K562 (cell line): Measurements from ENCODE around the gene SEC31A. TPM values are rescaled to one million over a fixed set of nuclear protein-coding genes. Genes with fewer than 3 reads are reported as not detected.

ENCODE experiments used
- ATAC-seq: fragments of 200-7000 bp; cut with Tn5 transposase; 3 replicates; pipeline ENCODE4 v1.9.1; 2020; ENCODE audit warnings: moderate library complexity
- BruUV-seq: library from RNA; stranded (reverse); fragments of 400-500 nt; replicated peaks from 2 replicates; lab custom pipeline; 2021; lab: Mats Ljungman, UMichigan
- CTCF ChIA-PET: fragments of 300-600 bp; formaldehyde crosslinking; extraction: SDS; loops from one replicate; lab custom pipeline; 2021; ENCODE audit warnings: low intra/inter-chr PET ratio; lab: Yijun Ruan, JAX
- POLR2A ChIA-PET: fragments of 300-600, 350-650 bp; sonication (Branson Sonifier 250); formaldehyde crosslinking; extraction: SDS; loops from one replicate; lab custom pipeline; 2021; ENCODE audit warnings: antibody characterized with exemption, inconsistent platforms; lab: Yijun Ruan, JAX
- DNase-seq, 4 experiments: peaks; one replicate each; pipeline versions ENCODE4 v3.0.0 to v3.0.0-alpha.2; 2011 to 2018; ENCODE audit warnings: low spot score in 3 of 4, mixed read lengths in 3 of 4; ENCODE audit errors: extremely low read depth in 1 of 4
- FAIRE-seq: peaks from 2 replicates; lab custom pipeline; 2011; peaks lifted over from hg19 to GRCh38; lab: Jason Lieb, UNC
- H2AFZ ChIP-seq: 2 replicates; pipeline ENCODE4 v1.6.0; 2011; ENCODE audit warnings: low read depth, low read length, control low read depth, inconsistent platforms
- H3K27ac ChIP-seq: fragments of 200-600 bp; 3 replicates; pipeline ENCODE4 v1.8.0; 2011; ENCODE audit warnings: low read depth, mild to moderate bottlenecking, control low read depth, inconsistent platforms, low read length, moderate library complexity, mixed read lengths; ENCODE audit errors: extremely low read depth
- H3K27me3 ChIP-seq, 2 experiments: fragments of 300-600 bp in 1 of 2; 2 replicates in 1 of 2; 3 replicates in 1 of 2; pipeline versions ENCODE4 v1.6.0 to v1.8.0; 2011; ENCODE audit warnings: inconsistent platforms in 2 of 2, low read length in 2 of 2, mild to moderate bottlenecking in 1 of 2, mixed read lengths in 1 of 2, moderate library complexity in 1 of 2; ENCODE audit not compliant: control insufficient read depth in 2 of 2, insufficient read depth in 2 of 2
- H3K36me3 ChIP-seq: fragments of 300-600 bp; 3 replicates; pipeline ENCODE4 v1.8.0; 2011; ENCODE audit warnings: mild to moderate bottlenecking, low read length, inconsistent platforms; ENCODE audit not compliant: control insufficient read depth, insufficient read depth
- H3K4me1 ChIP-seq, 2 experiments: fragments of 200-600 bp in 1 of 2; replicated peaks in 1 of 2; 2 replicates in 1 of 2; 3 replicates in 1 of 2; pipeline versions ENCODE4 v1.5.1 to v1.8.0; 2011; ENCODE audit warnings: inconsistent platforms in 2 of 2, low read length in 2 of 2, mild to moderate bottlenecking in 1 of 2, mixed read lengths in 1 of 2, moderate library complexity in 1 of 2; ENCODE audit not compliant: control insufficient read depth in 2 of 2, insufficient read depth in 2 of 2
- H3K4me2 ChIP-seq: 2 replicates; pipeline ENCODE4 v1.6.1; 2011; ENCODE audit warnings: low read length, control low read depth, inconsistent platforms, mixed read lengths; ENCODE audit not compliant: insufficient read depth
- H3K4me3 ChIP-seq: fragments of 200-600 bp; sonication (generic), shearing (Covaris generic); 2 replicates; pipeline ENCODE4 v1.5.1; 2016; ENCODE audit warnings: control low read depth, inconsistent platforms
- H3K79me2 ChIP-seq: fragments of 200-600 bp; 3 replicates; pipeline ENCODE4 v1.8.0; 2011; ENCODE audit warnings: low read length, inconsistent platforms; ENCODE audit not compliant: control insufficient read depth, insufficient read depth
- H3K9ac ChIP-seq, 2 experiments: 2 replicates each; pipeline versions ENCODE4 v1.6.0 to v1.6.1; 2011; ENCODE audit warnings: low read depth in 2 of 2, low read length in 2 of 2, control low read depth in 1 of 2, inconsistent platforms in 1 of 2, mild to moderate bottlenecking in 1 of 2, mixed read lengths in 1 of 2; ENCODE audit not compliant: insufficient read depth in 1 of 2
- H3K9me1 ChIP-seq: one replicate; pipeline ENCODE4 v1.6.0; 2011; ENCODE audit warnings: inconsistent platforms, mild to moderate bottlenecking, low read length, moderate library complexity; ENCODE audit not compliant: control insufficient read depth, insufficient read depth
- H3K9me3 ChIP-seq: replicated peaks from 2 replicates; pipeline ENCODE4 v1.5.1; 2011; ENCODE audit warnings: low read depth, low read length, inconsistent platforms; ENCODE audit not compliant: control insufficient read depth, insufficient read depth
- H4K20me1 ChIP-seq: replicated peaks from 2 replicates; pipeline ENCODE4 v1.6.1; 2011; ENCODE audit warnings: low read length, inconsistent platforms, mixed read lengths; ENCODE audit not compliant: control insufficient read depth, insufficient read depth
- ASH1L ChIP-seq: fragments of 450-650 bp; IDR thresholded peaks from 2 replicates; pipeline ENCODE4 v1.6.1; 2018; ENCODE audit warnings: borderline replicate concordance, mild to moderate bottlenecking, low read depth; ENCODE audit not compliant: partially characterized antibody
- BDP1 ChIP-seq: IDR thresholded peaks from 3 replicates; pipeline ENCODE4 v1.6.1; 2011; ENCODE audit not compliant: insufficient read length, insufficient read depth
- BRD9 ChIP-seq: fragments of 450-650 bp; IDR thresholded peaks from 2 replicates; pipeline ENCODE4 v1.6.1; 2018; ENCODE audit warnings: low read depth; ENCODE audit not compliant: partially characterized antibody
- MTA3 ChIP-seq: fragments of 450-650 bp; formaldehyde crosslinking; IDR thresholded peaks from 2 replicates; pipeline ENCODE4 v1.6.1; 2017; ENCODE audit warnings: mild to moderate bottlenecking, borderline replicate concordance
- NCOA6 ChIP-seq: fragments of 450-650 bp; IDR thresholded peaks from 2 replicates; pipeline ENCODE4 v1.6.1; 2017; ENCODE audit warnings: mild to moderate bottlenecking
- PHB ChIP-seq: fragments of 250-450 bp; sonication (Bioruptor Pico); IDR thresholded peaks from 2 replicates; pipeline ENCODE4 v1.5.0; 2021
- RBM39 ChIP-seq: fragments of 200-400 bp; formaldehyde crosslinking; optimal IDR thresholded peaks from 2 replicates; pipeline ENCODE3; 2018; ENCODE audit warnings: low read depth, low read length
- RCOR1 ChIP-seq, 2 experiments: IDR thresholded peaks; 2 replicates each; pipeline ENCODE4 v1.6.1; 2012; ENCODE audit warnings: low read depth in 2 of 2, low read length in 2 of 2, borderline replicate concordance in 1 of 2, improper control_type of control experiment in 1 of 2
- WGBS: fragments of 100-300 bp; shearing (Covaris generic); methylation state at CpG from one replicate; pipeline ENCODE4 v1.1.6; 2016; ENCODE audit warnings: low coverage, mixed read lengths; ENCODE audit not compliant: insufficient coverage; ENCODE audit errors: missing lambda C conversion rate; 5-methylcytosine and 5-hydroxymethylcytosine counted together
- in situ Hi-C: fragments of 300-500 bp; cut with MboI; formaldehyde crosslinking; loops from 4 replicates; pipeline ENCODE4 v1.15.0; 2018; ENCODE audit warnings: inconsistent platforms, mixed read lengths
- intact Hi-C: fragments of 100-400 bp; cut with micrococcal nuclease; formaldehyde crosslinking; loops from 2 replicates; pipeline ENCODE4 v1.14.2; 2022
- polyA plus RNA-seq, 8 experiments: library from polyadenylated mRNA; depleted of rRNA in 4 of 8; stranded (reverse) in 5 of 8; unstranded in 3 of 8; fragments of >200 nt; fragmentation: Nextera tagmentation in 2 of 8; fragmentation: Illumina TruSeq in 1 of 8; extraction: Ambion mirVana in 2 of 8; extraction: Trizol in 1 of 8; gene quantifications; 2 replicates each; pipeline versions ENCODE4 v1.2.1 to v1.2.3, GENCODE V29; 2011 to 2014; ENCODE audit warnings: inconsistent platforms in 1 of 8, missing spikeins in 1 of 8
- total RNA-seq, 7 experiments: library from RNA; depleted of rRNA in 6 of 7; stranded (reverse); fragments of >200 nt in 6 of 7; fragmentation: Illumina TruSeq in 2 of 7; extraction: Trizol in 2 of 7; gene quantifications; 2 replicates each; pipeline versions ENCODE4 v1.2.1 to v1.2.3, GENCODE V29; 2011 to 2021; ENCODE audit warnings: low replicate concordance in 1 of 7
- TF ChIP-seq, protein P1 (sequence below): sonication (generic); formaldehyde crosslinking; IDR thresholded peaks from 2 replicates; pipeline ENCODE4 v1.8.0; 2022; ENCODE audit warnings: mild to moderate bottlenecking, missing genetic modification reagents
- TF ChIP-seq, protein P2 (sequence below): sonication (generic); formaldehyde crosslinking; IDR thresholded peaks from 2 replicates; pipeline ENCODE4 v1.8.1; 2023; ENCODE audit warnings: mild to moderate bottlenecking, missing genetic modification reagents
- TF ChIP-seq, protein P3 (sequence below): fragments of 450-650 bp; IDR thresholded peaks from 2 replicates; pipeline ENCODE4 v1.6.1; 2016
- TF ChIP-seq, protein P4 (sequence below): sonication (generic); formaldehyde crosslinking; IDR thresholded peaks from 2 replicates; pipeline ENCODE4 v1.8.1; 2023; ENCODE audit warnings: mild to moderate bottlenecking, missing genetic modification reagents
- TF ChIP-seq, protein P5 (sequence below): IDR thresholded peaks from 2 replicates; pipeline ENCODE4 v1.6.1; 2016; ENCODE audit warnings: missing genetic modification characterization, missing compliant biosample characterization
- TF ChIP-seq, protein P6 (sequence below): fragments of 250-450 bp; sonication (Bioruptor Pico); IDR thresholded peaks from 2 replicates; pipeline ENCODE4 v1.6.1; 2021; ENCODE audit warnings: mild to moderate bottlenecking

The SEC31A gene
- total and polyA plus RNA-seq, 9 of the 15 experiments (the other 6 are each of a cell fraction or from before 2014, with no cell fraction given) = 78.9 to 241 (median 173) TPM

DNA sequence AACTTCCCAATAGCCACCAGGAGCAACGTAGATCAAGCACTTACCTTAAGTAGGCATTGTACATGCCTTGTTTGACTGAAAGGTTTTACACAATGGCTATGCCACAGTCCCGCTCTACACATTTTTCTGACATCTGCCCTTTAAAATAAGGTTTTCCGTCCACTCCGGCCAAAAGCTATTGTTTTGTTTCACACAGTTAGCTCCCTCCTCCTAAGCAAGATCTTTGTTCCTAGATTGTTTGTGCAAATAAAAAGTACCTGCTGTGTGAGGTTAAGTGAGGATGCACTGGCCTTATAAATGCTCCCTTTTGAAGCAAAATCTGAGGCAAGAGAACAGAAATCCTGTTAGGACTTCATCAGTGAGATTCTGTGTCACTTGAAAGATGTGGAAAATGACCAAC is 104.1 kb downstream of the SEC31A start:
- Histone ChIP-seq H3K36me3 (no peaks in the 10 kb centered on the region), H3K4me2 (no peak overlapping the region), H3K27me3 (peaks cover 34 to 50% of the 10 kb centered on the region in 2 experiments), H3K9me1 (no peaks in the 10 kb centered on the region), H3K9ac (no peak overlapping the region), H3K79me2 (no peaks in the 10 kb centered on the region), H3K27ac (no peak overlapping the region), H3K4me3 (no peak overlapping the region), H3K9me3 (no peaks in the 10 kb centered on the region), H3K4me1 (no peaks in the 10 kb centered on the region), H2AFZ (no peak overlapping the region), H4K20me1 (no peaks in the 10 kb centered on the region)
- BruUV-seq = no TSS peak
- DNase-seq (no peak), ATAC-seq (no peak), FAIRE-seq (no peak)
- in situ Hi-C loops = no loop called here
- intact Hi-C loops = no loop called here
- POLR2A ChIA-PET = no interaction called here
- CTCF ChIA-PET = no interaction called here
- WGBS = 0% methylated on average over 3 of the region's 4 CpGs
- TF ChIP-seq, protein P1, sequence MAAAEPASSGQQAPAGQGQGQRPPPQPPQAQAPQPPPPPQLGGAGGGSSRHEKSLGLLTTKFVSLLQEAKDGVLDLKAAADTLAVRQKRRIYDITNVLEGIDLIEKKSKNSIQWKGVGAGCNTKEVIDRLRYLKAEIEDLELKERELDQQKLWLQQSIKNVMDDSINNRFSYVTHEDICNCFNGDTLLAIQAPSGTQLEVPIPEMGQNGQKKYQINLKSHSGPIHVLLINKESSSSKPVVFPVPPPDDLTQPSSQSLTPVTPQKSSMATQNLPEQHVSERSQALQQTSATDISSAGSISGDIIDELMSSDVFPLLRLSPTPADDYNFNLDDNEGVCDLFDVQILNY (CRISPR knock-in tag) = no peak
- TF ChIP-seq, protein P2, sequence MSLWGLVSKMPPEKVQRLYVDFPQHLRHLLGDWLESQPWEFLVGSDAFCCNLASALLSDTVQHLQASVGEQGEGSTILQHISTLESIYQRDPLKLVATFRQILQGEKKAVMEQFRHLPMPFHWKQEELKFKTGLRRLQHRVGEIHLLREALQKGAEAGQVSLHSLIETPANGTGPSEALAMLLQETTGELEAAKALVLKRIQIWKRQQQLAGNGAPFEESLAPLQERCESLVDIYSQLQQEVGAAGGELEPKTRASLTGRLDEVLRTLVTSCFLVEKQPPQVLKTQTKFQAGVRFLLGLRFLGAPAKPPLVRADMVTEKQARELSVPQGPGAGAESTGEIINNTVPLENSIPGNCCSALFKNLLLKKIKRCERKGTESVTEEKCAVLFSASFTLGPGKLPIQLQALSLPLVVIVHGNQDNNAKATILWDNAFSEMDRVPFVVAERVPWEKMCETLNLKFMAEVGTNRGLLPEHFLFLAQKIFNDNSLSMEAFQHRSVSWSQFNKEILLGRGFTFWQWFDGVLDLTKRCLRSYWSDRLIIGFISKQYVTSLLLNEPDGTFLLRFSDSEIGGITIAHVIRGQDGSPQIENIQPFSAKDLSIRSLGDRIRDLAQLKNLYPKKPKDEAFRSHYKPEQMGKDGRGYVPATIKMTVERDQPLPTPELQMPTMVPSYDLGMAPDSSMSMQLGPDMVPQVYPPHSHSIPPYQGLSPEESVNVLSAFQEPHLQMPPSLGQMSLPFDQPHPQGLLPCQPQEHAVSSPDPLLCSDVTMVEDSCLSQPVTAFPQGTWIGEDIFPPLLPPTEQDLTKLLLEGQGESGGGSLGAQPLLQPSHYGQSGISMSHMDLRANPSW (CRISPR knock-in tag) = no peak
- TF ChIP-seq BRD9 = no peak
- TF ChIP-seq, protein P3, sequence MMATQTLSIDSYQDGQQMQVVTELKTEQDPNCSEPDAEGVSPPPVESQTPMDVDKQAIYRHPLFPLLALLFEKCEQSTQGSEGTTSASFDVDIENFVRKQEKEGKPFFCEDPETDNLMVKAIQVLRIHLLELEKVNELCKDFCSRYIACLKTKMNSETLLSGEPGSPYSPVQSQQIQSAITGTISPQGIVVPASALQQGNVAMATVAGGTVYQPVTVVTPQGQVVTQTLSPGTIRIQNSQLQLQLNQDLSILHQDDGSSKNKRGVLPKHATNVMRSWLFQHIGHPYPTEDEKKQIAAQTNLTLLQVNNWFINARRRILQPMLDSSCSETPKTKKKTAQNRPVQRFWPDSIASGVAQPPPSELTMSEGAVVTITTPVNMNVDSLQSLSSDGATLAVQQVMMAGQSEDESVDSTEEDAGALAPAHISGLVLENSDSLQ = no peak
- TF ChIP-seq, protein P4, sequence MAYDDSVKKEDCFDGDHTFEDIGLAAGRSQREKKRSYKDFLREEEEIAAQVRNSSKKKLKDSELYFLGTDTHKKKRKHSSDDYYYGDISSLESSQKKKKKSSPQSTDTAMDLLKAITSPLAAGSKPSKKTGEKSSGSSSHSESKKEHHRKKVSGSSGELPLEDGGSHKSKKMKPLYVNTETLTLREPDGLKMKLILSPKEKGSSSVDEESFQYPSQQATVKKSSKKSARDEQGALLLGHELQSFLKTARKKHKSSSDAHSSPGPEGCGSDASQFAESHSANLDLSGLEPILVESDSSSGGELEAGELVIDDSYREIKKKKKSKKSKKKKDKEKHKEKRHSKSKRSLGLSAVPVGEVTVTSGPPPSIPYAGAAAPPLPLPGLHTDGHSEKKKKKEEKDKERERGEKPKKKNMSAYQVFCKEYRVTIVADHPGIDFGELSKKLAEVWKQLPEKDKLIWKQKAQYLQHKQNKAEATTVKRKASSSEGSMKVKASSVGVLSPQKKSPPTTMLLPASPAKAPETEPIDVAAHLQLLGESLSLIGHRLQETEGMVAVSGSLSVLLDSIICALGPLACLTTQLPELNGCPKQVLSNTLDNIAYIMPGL (CRISPR knock-in tag) = no peak
- no peak for TF ChIP-seq BDP1
- TF ChIP-seq PHB = no peak
- no peak for TF ChIP-seq RBM39
- TF ChIP-seq ASH1L = no peak
- TF ChIP-seq MTA3 = no peak
- no peak for TF ChIP-seq NCOA6
- TF ChIP-seq, protein P5, sequence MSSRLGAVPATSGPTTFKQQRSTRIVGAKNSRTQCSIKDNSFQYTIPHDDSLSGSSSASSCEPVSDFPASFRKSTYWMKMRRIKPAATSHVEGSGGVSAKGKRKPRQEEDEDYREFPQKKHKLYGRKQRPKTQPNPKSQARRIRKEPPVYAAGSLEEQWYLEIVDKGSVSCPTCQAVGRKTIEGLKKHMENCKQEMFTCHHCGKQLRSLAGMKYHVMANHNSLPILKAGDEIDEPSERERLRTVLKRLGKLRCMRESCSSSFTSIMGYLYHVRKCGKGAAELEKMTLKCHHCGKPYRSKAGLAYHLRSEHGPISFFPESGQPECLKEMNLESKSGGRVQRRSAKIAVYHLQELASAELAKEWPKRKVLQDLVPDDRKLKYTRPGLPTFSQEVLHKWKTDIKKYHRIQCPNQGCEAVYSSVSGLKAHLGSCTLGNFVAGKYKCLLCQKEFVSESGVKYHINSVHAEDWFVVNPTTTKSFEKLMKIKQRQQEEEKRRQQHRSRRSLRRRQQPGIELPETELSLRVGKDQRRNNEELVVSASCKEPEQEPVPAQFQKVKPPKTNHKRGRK (tag) = no peak
- no peak for TF ChIP-seq RCOR1 (IDR thresholded peaks at IDR 0.05; ENCODE audit: borderline replicate concordance in 1 of 2, low read depth in 2 of 2, low read length in 2 of 2)
- TF ChIP-seq, protein P6, sequence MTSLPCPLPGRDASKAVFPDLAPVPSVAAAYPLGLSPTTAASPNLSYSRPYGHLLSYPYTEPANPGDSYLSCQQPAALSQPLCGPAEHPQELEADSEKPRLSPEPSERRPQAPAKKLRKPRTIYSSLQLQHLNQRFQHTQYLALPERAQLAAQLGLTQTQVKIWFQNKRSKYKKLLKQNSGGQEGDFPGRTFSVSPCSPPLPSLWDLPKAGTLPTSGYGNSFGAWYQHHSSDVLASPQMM (CRISPR knock-in tag) = no peak
